ENCODE measurements around the gene CFAP91.

GRCh38 chr3:119672776-119673175 is 30.0 kb upstream of the CFAP91 start:
- TF ChIP-seq CTCF (IDR thresholded peaks at IDR 0.05): no peak
- no peak for TF ChIP-seq EZH2phosphoT487 (IDR thresholded peaks at IDR 0.05)
- no peak for TF ChIP-seq EZH2 (IDR thresholded peaks at IDR 0.05)

All from neural progenitor cell (in vitro differentiated cells).